WTC11 (cell line): ENCODE data around the gene ADCY1. TPM values are rescaled to one million over a fixed set of nuclear protein-coding genes. Genes with fewer than 3 reads are reported as not detected.
"Not testable (repeated sequence)": the region's sequence is repeated elsewhere in the genome, so short reads cannot be mapped to it uniquely, and the experiment has no call there.

Experiments
- ATAC-seq: fragments of 200-7000 bp; cut with Tn5 transposase; 2 replicates; pipeline ENCODE4 v1.10.0; 2021; ENCODE audit warnings: mild to moderate bottlenecking, moderate library complexity
- CTCF ChIA-PET: fragments of 300-600 bp; sonication (Branson Sonifier 250); formaldehyde crosslinking; loops from one replicate; lab custom pipeline; 2021; ENCODE audit warnings: antibody characterized with exemption; lab: Charles Lee
- POLR2A ChIA-PET: fragments of 350-600 bp; sonication (Branson Sonifier 250); formaldehyde crosslinking; loops from one replicate; lab custom pipeline; 2021; ENCODE audit warnings: antibody characterized with exemption; lab: Charles Lee
- DNase-seq: peaks from one replicate; pipeline ENCODE4 v3.0.0; 2021; ENCODE audit warnings: low spot score
- H3K27ac Mint-ChIP-seq: 2 replicates; pipeline ENCODE4 v1.8.0; 2021; ENCODE audit warnings: mixed read lengths
- H3K27me3 Mint-ChIP-seq: 2 replicates; pipeline ENCODE4 v1.8.0; 2021; ENCODE audit warnings: low read depth, mild to moderate bottlenecking, moderate library complexity, mixed read lengths
- H3K36me3 Mint-ChIP-seq: 2 replicates; pipeline ENCODE4 v1.8.0; 2021; ENCODE audit warnings: mixed read lengths
- H3K4me1 Mint-ChIP-seq: 2 replicates; pipeline ENCODE4 v1.8.0; 2022; ENCODE audit warnings: mixed read lengths
- H3K4me3 Mint-ChIP-seq: 2 replicates; pipeline ENCODE4 v1.8.0; 2021; ENCODE audit warnings: mild to moderate bottlenecking, moderate library complexity, mixed read lengths
- H3K9me3 Mint-ChIP-seq: 2 replicates; pipeline ENCODE4 v1.8.0; 2021; ENCODE audit warnings: mixed read lengths
- AR ChIP-seq: fragments of 250-450 bp; sonication (Bioruptor Pico); IDR thresholded peaks from 2 replicates; pipeline ENCODE4 v1.9.0; 2021; ENCODE audit warnings: mild to moderate bottlenecking
- ATF3 ChIP-seq: sonication (generic); formaldehyde crosslinking; conservative IDR thresholded peaks from 2 replicates; pipeline ENCODE4 v1.8.1; 2022; ENCODE audit warnings: mild to moderate bottlenecking, missing genetic modification reagents
- KAT7 ChIP-seq: sonication (generic); formaldehyde crosslinking; IDR thresholded peaks from 2 replicates; pipeline ENCODE4 v1.8.1; 2023; ENCODE audit warnings: missing genetic modification reagents, mild to moderate bottlenecking, borderline replicate concordance
- PRRX2 ChIP-seq: fragments of 250-450 bp; sonication (Bioruptor Pico); IDR thresholded peaks from 2 replicates; pipeline ENCODE4 v1.8.0; 2021; ENCODE audit warnings: mild to moderate bottlenecking
- SP1 ChIP-seq: sonication (generic); formaldehyde crosslinking; conservative IDR thresholded peaks from 2 replicates; pipeline ENCODE4 v1.8.1; 2022; ENCODE audit warnings: missing genetic modification reagents
- USF1 ChIP-seq: sonication (generic); formaldehyde crosslinking; IDR thresholded peaks from 2 replicates; pipeline ENCODE4 v1.8.0; 2022; ENCODE audit warnings: mild to moderate bottlenecking, missing genetic modification reagents
- ZNF138 ChIP-seq: sonication (generic); formaldehyde crosslinking; conservative IDR thresholded peaks from 2 replicates; pipeline ENCODE4 v1.8.1; 2022; ENCODE audit warnings: mild to moderate bottlenecking, moderate library complexity, missing genetic modification reagents
- ZNF396 ChIP-seq: fragments of 250-450 bp; sonication (Bioruptor Pico); IDR thresholded peaks from 2 replicates; pipeline ENCODE4 v1.8.0; 2021; ENCODE audit warnings: mild to moderate bottlenecking, moderate library complexity, borderline replicate concordance
- total RNA-seq: library from RNA; stranded (reverse); gene quantifications from 3 replicates; pipeline ENCODE4 v1.2.3, GENCODE V29; 2021

The ADCY1 gene
- total RNA-seq, 1 experiment from 2014 or later = 29.0 TPM

- H3K4me3 Mint-ChIP-seq = no peak overlapping the region
- ATAC-seq (no peak), DNase-seq (no peak)
- no peaks in the 10 kb centered on the region for H3K27me3 Mint-ChIP-seq
- ChIA-PET POLR2A (no interaction called here), CTCF (no interaction called here)
- H3K27ac Mint-ChIP-seq = no peak overlapping the region
- TF ChIP-seq ZNF396 (CRISPR knock-in tag) (no peak), USF1 (no peak), KAT7 (CRISPR knock-in tag) (no peak), ZNF138 (CRISPR knock-in tag) (no peak), AR (CRISPR knock-in tag) (no peak), SP1 (no peak), ATF3 (CRISPR knock-in tag) (no peak), PRRX2 (CRISPR knock-in tag) (no peak)
- peaks cover 20% of the 10 kb centered on the region for H3K9me3 Mint-ChIP-seq
- peaks cover 4% of the 10 kb centered on the region; the same call in 1 of the 2 replicates for H3K4me1 Mint-ChIP-seq
- H3K36me3 Mint-ChIP-seq = peaks cover 45% of the 10 kb centered on the region
Observed at GRCh38 chr7:45726883-45727282, 152.7 kb downstream of the ADCY1 start.

- DNase-seq, H3K4me1 Mint-ChIP-seq, H3K27me3 Mint-ChIP-seq, CTCF ChIA-PET, H3K4me3 Mint-ChIP-seq, H3K9me3 Mint-ChIP-seq, POLR2A ChIA-PET, H3K27ac Mint-ChIP-seq, ATAC-seq: not testable (repeated sequence)
- H3K36me3 Mint-ChIP-seq = peaks cover 19% of the 10 kb centered on the region
Observed at GRCh38 chr7:45731692-45732443, 157.7 kb downstream of the ADCY1 start.

GRCh38 chr7:45738920-45739319, 164.8 kb downstream of the ADCY1 start:
- DNase-seq, ATAC-seq, H3K27me3 Mint-ChIP-seq, H3K4me1 Mint-ChIP-seq, H3K27ac Mint-ChIP-seq, H3K9me3 Mint-ChIP-seq, H3K4me3 Mint-ChIP-seq, POLR2A ChIA-PET, CTCF ChIA-PET: not testable (repeated sequence)
- peaks cover 46% of the 10 kb centered on the region for H3K36me3 Mint-ChIP-seq

- CTCF ChIA-PET, H3K27ac Mint-ChIP-seq, H3K4me1 Mint-ChIP-seq, H3K9me3 Mint-ChIP-seq, H3K4me3 Mint-ChIP-seq, H3K27me3 Mint-ChIP-seq, POLR2A ChIA-PET, ATAC-seq, DNase-seq: not testable (repeated sequence)
- H3K36me3 Mint-ChIP-seq = peaks cover 52% of the 10 kb centered on the region
Observed at GRCh38 chr7:45740573-45740972, 166.4 kb downstream of the ADCY1 start.

- H3K4me3 Mint-ChIP-seq, H3K27me3 Mint-ChIP-seq, H3K9me3 Mint-ChIP-seq, ATAC-seq, CTCF ChIA-PET, H3K27ac Mint-ChIP-seq, POLR2A ChIA-PET, DNase-seq, H3K4me1 Mint-ChIP-seq: not testable (repeated sequence)
- H3K36me3 Mint-ChIP-seq = peaks cover 29% of the 10 kb centered on the region
Observed at GRCh38 chr7:45748976-45749375, 174.8 kb downstream of the ADCY1 start.

GRCh38 chr7:45751352-45751751, 177.2 kb downstream of the ADCY1 start:
- CTCF ChIA-PET = not testable (repeated sequence)

GRCh38 chr7:45756333-45756732, 182.2 kb downstream of the ADCY1 start:
- H3K4me1 Mint-ChIP-seq, H3K27me3 Mint-ChIP-seq, POLR2A ChIA-PET, ATAC-seq, CTCF ChIA-PET, H3K27ac Mint-ChIP-seq, H3K4me3 Mint-ChIP-seq, H3K9me3 Mint-ChIP-seq, DNase-seq: not testable (repeated sequence)
- H3K36me3 Mint-ChIP-seq = peaks cover 19% of the 10 kb centered on the region

More at GRCh38 chr7:45751352-45751751, 177.2 kb downstream of the ADCY1 start:
- POLR2A ChIA-PET, ATAC-seq, H3K27me3 Mint-ChIP-seq, H3K9me3 Mint-ChIP-seq, H3K4me3 Mint-ChIP-seq, H3K4me1 Mint-ChIP-seq, DNase-seq, H3K27ac Mint-ChIP-seq: not testable (repeated sequence)
- H3K36me3 Mint-ChIP-seq = peaks cover 24% of the 10 kb centered on the region

GRCh38 chr7:45756757-45757156, 182.6 kb downstream of the ADCY1 start:
- H3K4me3 Mint-ChIP-seq, H3K9me3 Mint-ChIP-seq, DNase-seq, H3K27me3 Mint-ChIP-seq, H3K27ac Mint-ChIP-seq, H3K4me1 Mint-ChIP-seq, CTCF ChIA-PET, ATAC-seq, POLR2A ChIA-PET: not testable (repeated sequence)
- peaks cover 15% of the 10 kb centered on the region for H3K36me3 Mint-ChIP-seq

- H3K36me3 Mint-ChIP-seq = peaks cover 11% of the 10 kb centered on the region
- H3K4me3 Mint-ChIP-seq, H3K27ac Mint-ChIP-seq, ATAC-seq, H3K9me3 Mint-ChIP-seq, CTCF ChIA-PET, POLR2A ChIA-PET, H3K27me3 Mint-ChIP-seq, DNase-seq, H3K4me1 Mint-ChIP-seq: not testable (repeated sequence)
Observed at GRCh38 chr7:45759464-45759863, 185.3 kb downstream of the ADCY1 start.
